Measurements from ENCODE around the gene DYNLL1.
A peak's percentile ranks its signal among the peaks of the same experiment; 100 is the strongest.
"Not testable (repeated sequence)": the region's sequence is repeated elsewhere in the genome, so short reads cannot be mapped to it uniquely, and the experiment has no call there.

Gene DYNLL1

GRCh38 chr12:120495731-120496412, at the start of gene DYNLL1:
Gene DYNLL1 (plus strand): TSS chr12:120496113. CDS start chr12:120496422, 309 bp downstream.
- DNase-seq (ENCODE audit: low read depth): peak; percentile 77

- DNase-seq (ENCODE audit: low read depth): not testable (repeated sequence)
Measured at GRCh38 chr12:120446844-120447178, 49.1 kb upstream of the DYNLL1 start.

DNA sequence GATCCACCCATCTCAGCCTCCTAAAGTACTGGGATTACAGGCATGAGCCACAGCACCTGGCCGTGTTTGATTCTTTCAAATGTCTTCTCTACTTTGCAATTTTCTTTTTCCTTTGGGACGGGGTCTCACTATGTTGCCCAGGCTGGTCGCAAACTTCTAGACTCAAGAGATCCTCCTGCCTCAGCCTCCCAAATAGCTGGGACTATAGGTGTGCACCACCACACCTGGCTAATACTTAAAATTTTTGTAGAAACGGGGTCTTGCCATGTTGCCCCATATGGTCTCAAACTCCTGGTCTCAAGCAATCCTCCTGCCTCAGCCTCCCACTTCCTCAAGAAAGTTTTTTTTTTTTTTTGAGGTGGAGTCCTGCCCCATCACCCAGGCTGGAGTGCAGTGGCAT, 47.9 kb upstream of the DYNLL1 start:
- no peak for DNase-seq (ENCODE audit: low read depth)

DNA sequence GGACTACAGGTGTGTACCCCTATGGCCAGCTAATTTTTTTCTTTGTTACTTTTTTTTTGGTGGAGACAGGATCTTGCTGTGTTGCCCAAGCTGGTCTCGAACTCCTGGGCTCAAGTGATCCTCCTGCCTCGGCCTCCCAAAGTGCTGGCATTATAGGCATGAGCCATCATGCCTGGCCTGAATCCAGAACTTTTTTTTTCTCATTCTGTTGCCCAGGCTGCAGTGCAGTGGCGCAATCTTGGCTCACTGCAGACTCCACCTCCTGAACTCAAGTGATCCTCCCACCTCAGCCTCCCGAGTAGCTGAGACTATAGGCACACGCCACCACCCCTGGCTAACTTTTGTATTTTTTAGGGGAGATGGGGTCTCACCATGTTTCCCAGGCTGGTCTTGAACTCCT, 43.4 kb upstream of the DYNLL1 start:
- not testable (repeated sequence) for DNase-seq (ENCODE audit: low read depth)

GRCh38 chr12:120453060-120453750, 42.7 kb upstream of the DYNLL1 start:
- DNase-seq (ENCODE audit: low read depth): no peak

DNA sequence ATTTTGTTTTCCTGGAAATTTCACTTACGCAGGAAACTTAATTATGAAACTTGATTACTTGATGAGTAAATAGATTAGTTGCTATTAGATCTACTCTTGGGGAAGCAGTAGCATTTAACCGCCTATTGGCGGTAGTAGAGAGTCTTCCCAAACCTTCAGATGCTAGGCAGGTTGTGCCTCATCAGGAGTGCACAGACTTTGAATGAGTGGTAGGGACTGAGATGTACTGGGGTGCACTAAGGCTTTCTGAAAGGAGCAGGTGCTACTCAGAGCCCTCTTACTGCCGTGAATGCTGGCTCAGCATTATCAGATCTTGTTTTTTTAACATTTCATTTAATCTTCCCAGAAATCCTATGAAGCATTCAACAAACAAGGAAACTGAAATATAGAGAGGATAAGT, 41.9 kb upstream of the DYNLL1 start:
- DNase-seq (ENCODE audit: low read depth): no peak

DNA sequence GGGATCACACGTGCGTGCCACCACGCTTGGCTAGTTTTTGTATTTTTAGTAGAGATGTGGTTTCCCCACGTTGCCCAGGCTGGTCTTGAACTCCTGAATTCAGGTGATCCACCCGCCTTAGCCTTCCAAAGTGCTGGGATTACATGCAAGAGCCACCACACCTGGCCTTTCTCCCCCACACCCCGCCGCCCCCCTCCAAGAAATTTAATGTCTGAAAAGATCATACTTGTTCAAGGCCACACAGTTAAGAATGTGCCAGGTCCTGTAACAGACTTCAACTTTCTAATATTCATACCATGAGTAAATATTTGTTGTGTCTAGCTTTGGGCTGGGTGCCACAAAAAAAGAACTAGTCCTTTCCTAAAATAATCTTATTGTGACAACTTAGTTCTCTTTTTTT, 40.6 kb upstream of the DYNLL1 start:
- no peak for DNase-seq (ENCODE audit: low read depth)

DNA sequence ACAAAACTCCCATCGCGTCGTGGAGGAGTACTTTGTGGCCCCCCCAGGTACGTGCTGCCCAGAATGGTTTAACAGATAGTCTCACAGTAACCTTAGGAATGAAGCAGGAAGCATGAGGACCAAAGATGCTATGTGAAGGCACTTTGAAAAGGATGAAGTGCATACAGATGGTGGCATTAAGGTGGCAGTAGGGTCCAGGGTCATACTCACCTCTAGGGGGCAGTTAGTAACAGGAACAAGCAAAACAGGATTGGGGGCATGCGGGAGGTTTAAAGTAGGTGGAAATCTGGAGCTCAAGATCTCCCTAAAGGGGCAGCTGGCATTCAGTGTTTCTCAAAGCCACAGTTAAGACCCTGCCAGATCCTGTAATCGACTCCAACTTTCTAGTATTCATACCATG, 38.8 kb upstream of the DYNLL1 start:
- no peak for DNase-seq (ENCODE audit: low read depth)

- no peak for DNase-seq (ENCODE audit: low read depth)
Measured at GRCh38 chr12:120460157-120460556, 35.8 kb upstream of the DYNLL1 start.

DNA sequence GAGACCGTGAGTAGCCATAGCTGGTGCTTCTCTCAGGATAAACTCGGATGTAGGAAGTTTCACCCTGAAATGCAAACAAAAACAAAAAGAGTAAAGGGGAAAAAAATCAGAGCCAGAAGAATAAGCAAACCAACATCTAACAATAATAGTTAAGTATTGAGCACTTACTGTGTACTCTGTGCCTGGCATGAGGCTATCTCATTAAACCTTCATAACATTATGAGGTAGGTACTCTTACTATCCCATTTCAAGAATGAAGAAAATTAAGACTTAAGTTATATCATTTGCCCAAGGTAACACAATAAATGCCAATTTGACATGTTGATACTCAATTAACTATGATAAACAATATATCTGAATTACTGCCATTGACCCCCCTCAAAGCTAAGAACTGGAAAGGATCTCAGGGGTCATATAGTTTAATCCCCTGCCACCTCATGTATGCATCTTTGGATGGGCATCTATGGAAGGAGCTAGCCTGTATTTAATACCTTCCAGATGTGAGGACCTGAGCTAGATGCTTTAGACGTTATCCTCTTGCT, 33.7 kb upstream of the DYNLL1 start:
- no peak for DNase-seq (ENCODE audit: low read depth)

DNA sequence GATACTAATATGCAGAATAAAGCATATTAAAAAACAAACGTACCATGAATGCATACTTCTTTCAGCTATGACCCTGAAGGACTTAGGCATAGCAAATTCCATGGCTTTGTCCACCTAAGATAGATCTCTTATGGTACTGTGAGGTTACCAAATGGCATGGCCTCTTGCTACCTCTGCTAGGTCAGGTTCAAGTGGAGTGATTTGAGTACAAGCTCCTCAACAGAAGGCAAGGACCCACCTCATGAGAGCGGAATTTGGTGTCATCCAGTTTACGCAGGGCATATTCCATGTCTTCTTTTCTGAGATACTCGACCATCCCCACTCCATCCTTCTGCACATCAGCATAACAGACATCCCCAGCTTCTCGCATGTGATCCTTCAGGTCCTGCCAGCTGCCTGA, 32.2 kb upstream of the DYNLL1 start:
- no peak for DNase-seq (ENCODE audit: low read depth)

- no peak for DNase-seq (ENCODE audit: low read depth)
Measured at GRCh38 chr12:120465756-120466155, 30.2 kb upstream of the DYNLL1 start.

DNA sequence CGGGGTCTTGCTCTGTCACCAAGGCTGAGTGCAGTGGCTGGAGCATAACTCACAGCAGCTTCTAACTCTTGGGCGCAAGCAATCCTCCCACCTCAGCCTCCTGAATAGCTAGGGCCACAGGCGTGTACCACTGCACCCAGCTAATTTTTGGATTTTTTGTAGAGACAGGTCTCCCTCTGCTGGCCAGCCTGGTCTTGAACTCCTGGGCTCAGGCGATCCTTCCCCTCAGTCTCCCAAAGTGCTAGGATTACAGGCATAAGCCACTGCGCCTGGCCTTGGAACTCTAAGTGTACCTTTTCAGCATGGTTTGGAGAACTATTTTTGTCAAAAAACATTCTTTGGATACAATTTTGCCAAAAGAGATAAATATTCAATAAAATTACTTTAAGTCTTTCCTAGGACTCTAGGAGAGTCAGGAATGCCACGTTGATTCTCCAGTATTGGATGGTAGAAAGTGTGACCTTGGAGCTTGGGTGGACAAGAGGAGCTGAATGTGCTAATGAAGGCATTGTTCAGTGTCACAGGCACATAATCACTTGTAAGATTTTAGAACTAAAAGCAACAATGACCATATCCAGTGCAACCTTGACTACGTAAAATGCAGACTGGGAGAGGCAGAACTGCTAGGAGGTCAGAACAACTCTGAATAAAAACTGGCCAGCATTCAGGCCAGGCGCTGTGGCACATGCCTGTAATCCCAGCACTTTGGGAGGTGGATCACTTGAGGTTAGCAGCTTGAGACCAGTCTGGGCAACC, 29.2 kb upstream of the DYNLL1 start:
- no peak for DNase-seq (ENCODE audit: low read depth)

DNA sequence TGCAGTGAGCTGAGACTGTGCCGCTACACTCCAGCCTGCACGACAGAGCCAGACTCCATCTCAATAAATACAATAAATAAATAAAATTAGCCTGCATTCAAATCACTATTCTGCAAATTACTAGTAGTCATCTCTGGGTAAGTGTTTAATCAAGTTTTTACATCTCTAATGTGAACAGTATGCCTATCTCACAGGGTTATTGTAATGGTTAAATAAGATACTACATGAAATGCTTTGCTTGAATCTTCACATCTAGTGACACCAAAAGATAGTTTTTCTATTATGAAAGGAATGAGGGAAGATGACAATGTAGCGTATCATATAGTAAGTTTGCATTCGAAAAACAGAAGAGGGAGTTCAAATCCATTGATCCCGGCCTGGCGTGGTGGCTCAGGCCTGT, 28.5 kb upstream of the DYNLL1 start:
- no peak for DNase-seq (ENCODE audit: low read depth)

DNA sequence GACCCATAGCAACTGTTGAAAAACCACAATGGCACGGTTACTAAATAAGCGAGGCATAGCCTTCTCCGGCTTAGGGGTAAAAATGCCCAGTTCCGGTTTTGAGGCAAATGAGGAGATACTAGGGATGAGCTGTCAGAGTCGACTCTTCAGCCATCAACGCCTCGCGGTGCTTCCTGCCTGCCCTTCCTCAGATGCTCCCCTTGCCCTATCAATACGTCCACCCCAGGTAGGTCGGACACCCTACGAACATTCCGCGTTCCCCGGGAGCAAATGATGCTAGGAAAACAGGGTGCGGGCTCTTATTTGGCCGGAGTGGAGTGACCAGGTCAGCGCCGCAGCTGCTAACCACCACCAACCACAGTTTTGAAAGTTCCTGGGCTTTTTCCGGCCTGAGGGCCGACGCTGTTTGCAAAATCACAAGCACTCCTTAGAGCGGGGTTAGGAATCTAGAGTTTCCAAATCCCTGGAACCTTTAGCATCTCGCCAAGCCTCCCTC, 27.5 kb upstream of the DYNLL1 start:
- no peak for DNase-seq (ENCODE audit: low read depth)

DNA sequence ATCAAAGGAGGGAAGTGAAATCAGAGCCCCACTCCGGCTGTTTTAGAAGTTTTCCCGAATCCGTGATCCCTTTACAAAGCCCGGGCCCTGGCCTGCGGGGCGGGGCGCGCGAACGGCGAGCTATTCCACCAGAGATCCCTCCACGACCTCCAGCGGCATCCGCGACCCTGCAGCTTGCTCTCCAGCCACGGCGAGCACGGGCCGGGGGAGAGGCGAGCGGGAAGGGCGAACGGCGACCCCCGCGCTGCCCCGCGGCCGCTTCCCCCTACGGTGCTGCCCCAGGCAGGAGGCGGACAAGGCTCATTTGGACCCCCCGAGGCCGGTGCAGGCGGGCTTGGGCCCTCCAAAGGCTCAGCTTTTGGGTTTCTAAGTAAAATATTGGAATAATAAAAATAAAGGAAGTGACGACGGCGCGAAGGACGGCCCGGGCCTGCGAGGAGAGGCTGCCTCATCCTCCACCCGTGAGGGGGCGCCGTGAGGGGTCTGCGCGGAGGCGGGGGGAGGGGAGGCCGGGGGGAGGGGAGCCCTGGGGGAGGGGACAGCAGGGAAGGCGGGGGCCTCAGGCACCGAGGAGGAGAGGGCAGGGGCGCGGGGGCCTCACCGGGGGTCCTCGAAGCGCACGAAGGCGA, 27.0 kb upstream of the DYNLL1 start:
- DNase-seq (ENCODE audit: low read depth): no peak

DNA sequence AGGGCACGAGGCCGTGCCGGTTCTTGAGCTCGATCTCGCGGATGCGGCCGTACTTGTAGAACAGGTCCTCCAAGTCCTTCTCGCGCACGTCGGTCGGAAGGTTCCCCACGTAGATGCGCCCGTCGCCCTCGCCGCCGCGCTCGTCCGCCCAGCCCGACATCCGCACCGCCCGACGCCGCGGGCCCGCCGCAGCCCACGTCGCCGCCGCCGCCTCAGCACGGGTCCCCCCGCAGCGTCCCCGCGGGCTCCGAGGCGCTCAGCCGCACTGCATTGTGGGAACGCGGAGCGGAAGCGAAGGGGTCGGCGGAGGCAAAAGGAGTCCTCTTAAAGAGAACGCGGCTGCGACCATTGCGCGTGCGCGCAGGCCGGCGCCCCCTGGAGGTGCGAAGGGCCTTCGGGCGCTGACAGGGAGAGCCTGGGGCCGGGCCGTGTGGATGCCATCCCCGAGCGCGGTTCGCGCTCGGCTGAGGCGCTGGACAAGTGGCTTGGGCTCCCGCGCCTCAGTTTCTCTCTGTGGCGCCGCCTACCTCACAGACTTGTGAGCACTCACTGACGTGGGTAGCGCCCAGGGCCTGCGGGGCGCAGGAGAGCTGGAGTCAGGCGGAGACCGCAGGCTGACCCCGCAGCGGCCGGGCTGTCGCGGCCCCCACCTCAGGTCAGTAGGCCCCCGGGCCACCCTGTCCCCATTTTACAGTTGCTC, 26.3 kb upstream of the DYNLL1 start, which contains the start of gene SRSF9:
Gene SRSF9 (minus strand): TSS at position 299 of the 700 bp plus-strand sequence. CDS start 139 bp downstream, at position 160.
- DNase-seq (ENCODE audit: low read depth): peak; percentile 82

DNA sequence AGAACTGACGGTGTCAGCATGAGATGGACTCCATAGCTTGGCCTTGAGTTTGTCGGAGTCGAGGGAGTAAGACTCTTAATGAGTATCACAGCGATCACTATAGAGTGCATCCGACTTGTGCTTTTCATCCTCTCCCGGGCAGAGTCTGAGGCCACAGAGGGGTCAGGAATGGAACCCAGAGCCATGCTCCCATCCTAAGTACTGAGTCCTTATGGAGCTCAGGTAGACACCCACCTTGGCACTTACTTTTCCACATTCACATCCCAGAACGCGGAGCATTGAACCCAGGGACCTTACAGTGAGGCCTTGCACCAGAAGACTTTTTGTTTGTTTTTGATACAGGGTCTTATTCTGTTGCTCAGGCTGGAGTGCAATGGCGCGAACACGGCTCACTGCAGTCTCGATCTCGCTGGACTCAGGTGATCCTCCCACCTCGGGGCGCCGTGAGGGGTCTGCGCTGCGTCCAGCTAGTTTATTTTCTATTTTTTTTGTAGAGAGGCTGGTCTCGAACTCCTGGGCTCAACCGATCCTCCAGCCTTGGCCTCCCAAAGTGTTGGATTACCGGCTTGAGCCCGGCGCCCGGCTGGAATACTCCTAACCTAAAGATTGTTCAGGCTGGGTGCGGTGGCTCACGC, 25.6 kb upstream of the DYNLL1 start:
- DNase-seq (ENCODE audit: low read depth): no peak

GRCh38 chr12:120472521-120472920, 23.4 kb upstream of the DYNLL1 start:
- DNase-seq (ENCODE audit: low read depth): no peak

GRCh38 chr12:120473807-120474615, 21.9 kb upstream of the DYNLL1 start:
- DNase-seq (ENCODE audit: low read depth): no peak

Data from non-pigmented ciliary epithelial cell (primary cell).